HEK293 (cell line): ENCODE results near the gene CCDC13.

Experiments used
- CTCF ChIA-PET: fragments of 350-600 bp; formaldehyde crosslinking; extraction: SDS; loops from one replicate; lab custom pipeline; 2021; ENCODE audit warnings: antibody characterized with exemption; lab: Yijun Ruan, JAX
- POLR2A ChIA-PET: fragments of 300-600 bp; formaldehyde crosslinking; extraction: SDS; loops from one replicate; lab custom pipeline; 2020; ENCODE audit warnings: antibody characterized with exemption, inconsistent platforms; lab: Yijun Ruan, JAX
- H3K27ac ChIP-seq: fragments of 200-500 bp; sonication (Bioruptor generic); 2 replicates; pipeline ENCODE4 v1.5.1; 2014; ENCODE audit warnings: low read depth, low read length, control low read depth, inconsistent platforms; ENCODE audit errors: extremely low read depth
- H3K36me3 ChIP-seq, 2 experiments: fragments of 200-500 bp in 1 of 2; sonication (Bioruptor generic) in 1 of 2; 1 replicate in 1 of 2; 2 replicates in 1 of 2; pipeline ENCODE4 v1.5.1; 2014 to 2017; ENCODE audit warnings: inconsistent platforms in 2 of 2, low read length in 2 of 2; ENCODE audit not compliant: control insufficient read depth in 2 of 2, insufficient read depth in 1 of 2
- H3K4me1 ChIP-seq: fragments of 200-500 bp; sonication (Bioruptor generic); 2 replicates; pipeline ENCODE4 v1.5.1; 2014; ENCODE audit warnings: mild to moderate bottlenecking, low read length, inconsistent platforms; ENCODE audit not compliant: control insufficient read depth, insufficient read depth
- H3K4me3 ChIP-seq: 2 replicates; pipeline ENCODE4 v1.5.1; 2011; ENCODE audit warnings: low read depth, mild to moderate bottlenecking, control low read depth, low read length, moderate library complexity
- H3K9me3 ChIP-seq: fragments of 200-500 bp; sonication (Bioruptor generic); 2 replicates; pipeline ENCODE4 v1.5.1; 2014; ENCODE audit warnings: low read depth, low read length, inconsistent platforms; ENCODE audit not compliant: control insufficient read depth, insufficient read depth
- CTCF ChIP-seq: fragments of 450-650 bp; formaldehyde crosslinking; IDR thresholded peaks from 2 replicates; pipeline ENCODE4 v1.5.1; 2016; ENCODE audit warnings: missing biosample characterization, missing genetic modification characterization
- GFI1B ChIP-seq: fragments of 450-650 bp; formaldehyde crosslinking; IDR thresholded peaks from 2 replicates; pipeline ENCODE4 v1.5.1; 2016; ENCODE audit warnings: missing biosample characterization, missing genetic modification characterization
- HIC1 ChIP-seq: fragments of 450-650 bp; formaldehyde crosslinking; IDR thresholded peaks from 2 replicates; pipeline ENCODE4 v1.5.1; 2016; ENCODE audit warnings: missing biosample characterization, missing genetic modification characterization
- OSR2 ChIP-seq: fragments of 450-650 bp; formaldehyde crosslinking; IDR thresholded peaks from 2 replicates; pipeline ENCODE4 v1.5.1; 2016; ENCODE audit warnings: missing biosample characterization, missing genetic modification characterization
- PRDM1 ChIP-seq: fragments of 450-650 bp; formaldehyde crosslinking; IDR thresholded peaks from 2 replicates; pipeline ENCODE4; 2016; ENCODE audit warnings: missing biosample characterization, missing genetic modification characterization
- SCRT2 ChIP-seq: fragments of 450-650 bp; formaldehyde crosslinking; IDR thresholded peaks from 2 replicates; pipeline ENCODE4 v1.5.1; 2016; ENCODE audit warnings: missing biosample characterization, missing genetic modification characterization
- SETDB1 ChIP-seq: IDR thresholded peaks from one replicate; pipeline ENCODE4 v1.6.1; 2017; ENCODE audit warnings: mild to moderate bottlenecking, low read length, moderate library complexity, mixed read lengths; ENCODE audit not compliant: insufficient read length
- TCF7L2 ChIP-seq: IDR thresholded peaks from 2 replicates; pipeline ENCODE4 v1.6.1; 2011; ENCODE audit warnings: low read depth, mild to moderate bottlenecking, inconsistent platforms, low read length, moderate library complexity, borderline replicate concordance
- ZFP37 ChIP-seq: fragments of 450-650 bp; formaldehyde crosslinking; IDR thresholded peaks from 2 replicates; pipeline ENCODE4 v1.5.1; 2016; ENCODE audit warnings: missing biosample characterization, missing genetic modification characterization
- ZFP69B ChIP-seq: fragments of 450-650 bp; formaldehyde crosslinking; IDR thresholded peaks from 2 replicates; pipeline ENCODE4 v1.5.1; 2016; ENCODE audit warnings: missing biosample characterization, missing genetic modification characterization
- ZNF132 ChIP-seq: fragments of 450-650 bp; formaldehyde crosslinking; IDR thresholded peaks from 2 replicates; pipeline ENCODE4 v1.5.1; 2017; ENCODE audit warnings: missing biosample characterization, missing genetic modification characterization, borderline replicate concordance
- ZNF169 ChIP-seq: fragments of 450-650 bp; formaldehyde crosslinking; IDR thresholded peaks from 2 replicates; pipeline ENCODE4 v1.5.1; 2016; ENCODE audit warnings: missing biosample characterization, missing genetic modification characterization
- ZNF266 ChIP-seq: fragments of 450-650 bp; formaldehyde crosslinking; IDR thresholded peaks from 2 replicates; pipeline ENCODE4 v1.5.1; 2016; ENCODE audit warnings: missing biosample characterization, missing genetic modification characterization, low read depth
- ZNF416 ChIP-seq: fragments of 450-650 bp; formaldehyde crosslinking; IDR thresholded peaks from 2 replicates; pipeline ENCODE4 v1.5.1; 2016; ENCODE audit warnings: missing biosample characterization, missing genetic modification characterization
- ZNF423 ChIP-seq: fragments of 450-650 bp; formaldehyde crosslinking; IDR thresholded peaks from 2 replicates; pipeline ENCODE4 v1.5.1; 2016; ENCODE audit warnings: missing biosample characterization, missing genetic modification characterization
- ZNF518A ChIP-seq: fragments of 450-650 bp; formaldehyde crosslinking; conservative IDR thresholded peaks from 2 replicates; pipeline ENCODE4 v1.5.1; 2016; ENCODE audit warnings: low read depth, missing biosample characterization, missing genetic modification characterization
- ZNF558 ChIP-seq: fragments of 450-650 bp; formaldehyde crosslinking; IDR thresholded peaks from 2 replicates; pipeline ENCODE4 v1.5.1; 2016; ENCODE audit warnings: missing biosample characterization, missing genetic modification characterization
- ZNF747 ChIP-seq: fragments of 450-650 bp; formaldehyde crosslinking; IDR thresholded peaks from 2 replicates; pipeline ENCODE4 v1.5.1; 2016; ENCODE audit warnings: missing biosample characterization, missing genetic modification characterization
- ZNF768 ChIP-seq: fragments of 450-650 bp; formaldehyde crosslinking; IDR thresholded peaks from 2 replicates; pipeline ENCODE4 v1.5.1; 2018; ENCODE audit warnings: missing biosample characterization, mild to moderate bottlenecking, missing genetic modification characterization
- ZNF776 ChIP-seq: fragments of 450-650 bp; formaldehyde crosslinking; IDR thresholded peaks from 2 replicates; pipeline ENCODE4 v1.5.0; 2017; ENCODE audit warnings: missing biosample characterization, missing genetic modification characterization, borderline replicate concordance

The CCDC13 gene

GRCh38 chr3:42799376-42799775 is 26.3 kb upstream of the CCDC13 start:
- H3K36me3 ChIP-seq = no peaks in the 10 kb centered on the region
- H3K27ac ChIP-seq = no peak overlapping the region
- H3K4me3 ChIP-seq = no peak overlapping the region
- H3K4me1 ChIP-seq = peaks cover 6% of the 10 kb centered on the region
- TF ChIP-seq ZNF169 (tag by site-specific recombination) (no peak), ZNF266 (tag by site-specific recombination) (no peak), ZNF416 (tag by site-specific recombination) (no peak), ZNF747 (no peak), ZFP37 (tag by site-specific recombination) (no peak), GFI1B (tag by site-specific recombination) (no peak), ZNF423 (tag by site-specific recombination) (no peak), PRDM1 (tag by site-specific recombination) (no peak), SCRT2 (tag by site-specific recombination) (no peak), CTCF (tag by site-specific recombination) (no peak), OSR2 (no peak), ZNF558 (tag by site-specific recombination) (no peak), ZNF768 (tag by site-specific recombination) (no peak)
- CTCF ChIA-PET = interaction anchor here (0.6 kb wide), 2 partner anchors 16 to 1238 kb away, joined by 3 read pairs; no protein-coding TSS in a partner anchor
- H3K9me3 ChIP-seq = no peaks in the 10 kb centered on the region
- POLR2A ChIA-PET = no interaction called here

- peak; percentile 86 for TF ChIP-seq SETDB1
- TF ChIP-seq ZFP69B = no peak
- TF ChIP-seq, all 188 proteins: peak for 1
- Histone ChIP-seq H3K9me3 (no peaks in the 10 kb centered on the region), H3K36me3 (peaks cover 6 to 14% of the 10 kb centered on the region in 2 experiments), H3K27ac (no peak overlapping the region), H3K4me3 (no peak overlapping the region), H3K4me1 (peaks cover 3% of the 10 kb centered on the region; the same call in 1 of the 2 replicates)
- CTCF ChIA-PET = interaction anchor here (1.2 kb wide), 1 partner anchor 12 kb away, joined by 9 read pairs; no protein-coding TSS in a partner anchor
- POLR2A ChIA-PET = no interaction called here
Observed at GRCh38 chr3:42796332-42796885, 23.4 kb upstream of the CCDC13 start.

GRCh38 chr3:42795621-42796181 is 22.6 kb upstream of the CCDC13 start:
- POLR2A ChIA-PET = no interaction called here
- TF ChIP-seq TCF7L2 = peak; percentile 57; the same call in 1 of the 2 replicates
- TF ChIP-seq HIC1 (tag by site-specific recombination) = no peak
- TF ChIP-seq ZNF776 (tag by site-specific recombination) = no peak
- TF ChIP-seq ZNF518A (tag by site-specific recombination) = no peak
- TF ChIP-seq OSR2 = peak; percentile 81
- no peak for TF ChIP-seq ZNF132 (tag by site-specific recombination)
- TF ChIP-seq ZNF768 (tag by site-specific recombination) = no peak

More at GRCh38 chr3:42795621-42796181, 22.6 kb upstream of the CCDC13 start:
- no peaks in the 10 kb centered on the region for H3K4me1 ChIP-seq
- H3K36me3 ChIP-seq = peaks cover 6 to 20% of the 10 kb centered on the region in 2 experiments
- CTCF ChIA-PET = interaction anchor here (1.2 kb wide), 2 partner anchors 12 to 44 kb away, joined by 4 to 9 read pairs; no protein-coding TSS in a partner anchor
- no peaks in the 10 kb centered on the region for H3K9me3 ChIP-seq
- no peak overlapping the region for H3K27ac ChIP-seq
- no peak overlapping the region for H3K4me3 ChIP-seq
